Caki2 (cell line): ENCODE measurements around the gene RNU1-2. TPM values are rescaled to one million over a fixed set of nuclear protein-coding genes. Genes with fewer than 3 reads are reported as not detected.
"Not testable (repeated sequence)": the region's sequence is repeated elsewhere in the genome, so short reads cannot be mapped to it uniquely, and the experiment has no call there.

Experiments used
- DNase-seq: peaks from one replicate; pipeline ENCODE4 v3.0.0-alpha.2; 2015; ENCODE audit warnings: low read depth
- in situ Hi-C: cut with HindIII; loops from 2 replicates; pipeline ENCODE4 v1.10.0; 2016; ENCODE audit warnings: low sequenced_read_pairs, low pct_unique_long_range_greater_than_20kb, mixed read lengths
- total RNA-seq: library from RNA; depleted of rRNA; stranded (reverse); fragments of >200 nt; shearing (Covaris generic); gene quantifications from 2 replicates; pipeline ENCODE4 v1.2.3, GENCODE V29; 2014; ENCODE audit warnings: low replicate concordance

Gene RNU1-2
- total RNA-seq, 1 experiment from 2014 or later, result not detected

DNA sequence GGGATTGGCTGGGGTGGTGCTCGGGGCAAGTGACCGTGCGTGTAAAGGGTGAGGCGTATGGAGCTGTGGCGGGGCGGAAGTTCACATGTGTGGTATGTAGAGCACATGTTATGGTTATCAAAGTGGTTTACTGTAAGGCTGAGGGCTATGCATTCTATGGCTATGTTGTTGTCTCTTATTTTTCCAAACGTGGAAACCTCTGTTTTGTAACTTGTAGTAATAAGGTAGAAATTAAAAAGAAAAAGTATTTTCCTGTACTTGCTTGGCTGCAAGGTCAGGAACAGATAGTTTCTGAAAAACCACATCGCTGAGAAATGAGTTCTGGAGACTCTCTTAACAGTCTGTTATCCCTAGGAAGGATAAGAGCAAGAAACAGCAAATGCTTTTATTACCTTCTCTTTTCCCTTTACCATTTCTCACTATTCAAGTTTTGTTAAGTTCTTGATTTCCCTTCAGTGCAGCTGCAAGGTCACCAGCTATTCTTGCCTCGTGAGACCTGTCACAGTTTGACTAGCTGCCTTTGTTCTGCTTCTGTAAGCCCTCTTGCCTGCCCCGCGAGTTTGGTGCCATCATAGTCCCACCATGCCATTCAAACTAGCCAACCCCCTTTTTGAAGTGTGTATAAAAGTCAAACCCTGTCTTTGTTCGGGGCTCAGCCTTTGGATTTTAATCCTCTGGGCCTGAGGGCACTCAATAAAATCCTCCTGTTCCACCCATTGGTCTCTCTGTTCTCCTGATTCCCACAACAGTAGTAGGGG, 9.5 kb downstream of the RNU1-2 start:
- DNase-seq, result no peak
- in situ Hi-C loops, result no loop called here

DNA sequence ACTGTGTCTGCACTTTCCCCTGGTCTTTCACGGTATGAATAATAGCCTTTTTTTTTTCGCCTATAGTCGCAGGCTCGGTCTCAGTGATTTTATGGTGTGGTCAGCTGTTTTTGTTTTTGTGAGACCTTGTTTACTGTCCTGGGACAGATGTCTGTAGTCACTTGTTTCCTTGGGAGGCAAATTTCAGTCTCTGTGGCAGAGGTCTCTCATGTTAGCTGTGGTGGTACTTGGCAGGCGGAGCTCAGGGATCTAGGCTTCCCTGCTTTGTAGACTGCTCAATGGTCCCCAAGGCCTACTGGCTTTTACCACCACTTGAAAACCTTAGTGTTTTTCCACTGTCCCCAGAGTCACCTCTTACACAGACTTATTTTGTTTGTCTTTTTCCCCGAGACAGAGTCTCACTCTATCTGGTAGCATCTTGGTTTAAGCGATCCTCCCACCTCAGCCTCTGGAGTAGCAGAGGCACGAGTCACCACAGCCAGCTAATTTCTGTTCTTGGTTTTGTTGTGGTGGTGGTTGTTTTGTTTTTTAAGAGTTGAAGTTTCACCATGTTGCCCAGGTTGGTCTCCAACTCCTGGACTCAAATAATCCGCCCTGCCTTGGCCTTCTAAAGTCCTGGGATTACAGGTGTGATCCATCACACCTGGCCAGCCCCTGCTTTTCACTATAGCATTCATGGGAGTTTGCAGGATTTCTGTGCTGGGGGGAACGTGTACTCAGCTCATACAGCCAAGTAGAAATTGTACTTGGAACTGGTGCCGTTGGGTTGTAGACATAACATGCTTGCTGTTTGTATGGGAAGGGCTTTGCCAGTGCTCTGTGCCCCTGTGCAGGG, 10.3 kb downstream of the RNU1-2 start:
- DNase-seq, result no peak
- in situ Hi-C loops, result no loop called here

DNA sequence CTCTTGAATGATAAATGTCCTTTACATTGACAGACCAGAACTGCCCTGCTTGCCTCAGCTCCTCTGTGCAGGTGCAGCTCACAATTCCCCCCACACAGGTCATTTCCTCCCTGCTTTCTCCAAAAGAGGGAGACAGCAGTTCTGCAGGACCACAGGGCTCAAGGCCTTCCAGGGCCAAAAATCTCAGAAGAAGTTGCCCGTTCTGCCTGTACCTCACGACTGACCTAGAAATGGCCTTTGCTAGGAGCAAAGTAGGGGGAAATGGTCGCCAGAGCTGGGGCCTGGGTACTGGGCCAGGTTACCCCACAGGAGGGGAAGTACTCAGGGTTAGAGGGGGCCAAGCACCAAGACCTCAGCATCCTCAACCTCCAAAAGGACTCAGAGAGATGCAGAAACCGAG, 11.1 kb downstream of the RNU1-2 start:
- in situ Hi-C loops, result no loop called here
- DNase-seq, result no peak

DNA sequence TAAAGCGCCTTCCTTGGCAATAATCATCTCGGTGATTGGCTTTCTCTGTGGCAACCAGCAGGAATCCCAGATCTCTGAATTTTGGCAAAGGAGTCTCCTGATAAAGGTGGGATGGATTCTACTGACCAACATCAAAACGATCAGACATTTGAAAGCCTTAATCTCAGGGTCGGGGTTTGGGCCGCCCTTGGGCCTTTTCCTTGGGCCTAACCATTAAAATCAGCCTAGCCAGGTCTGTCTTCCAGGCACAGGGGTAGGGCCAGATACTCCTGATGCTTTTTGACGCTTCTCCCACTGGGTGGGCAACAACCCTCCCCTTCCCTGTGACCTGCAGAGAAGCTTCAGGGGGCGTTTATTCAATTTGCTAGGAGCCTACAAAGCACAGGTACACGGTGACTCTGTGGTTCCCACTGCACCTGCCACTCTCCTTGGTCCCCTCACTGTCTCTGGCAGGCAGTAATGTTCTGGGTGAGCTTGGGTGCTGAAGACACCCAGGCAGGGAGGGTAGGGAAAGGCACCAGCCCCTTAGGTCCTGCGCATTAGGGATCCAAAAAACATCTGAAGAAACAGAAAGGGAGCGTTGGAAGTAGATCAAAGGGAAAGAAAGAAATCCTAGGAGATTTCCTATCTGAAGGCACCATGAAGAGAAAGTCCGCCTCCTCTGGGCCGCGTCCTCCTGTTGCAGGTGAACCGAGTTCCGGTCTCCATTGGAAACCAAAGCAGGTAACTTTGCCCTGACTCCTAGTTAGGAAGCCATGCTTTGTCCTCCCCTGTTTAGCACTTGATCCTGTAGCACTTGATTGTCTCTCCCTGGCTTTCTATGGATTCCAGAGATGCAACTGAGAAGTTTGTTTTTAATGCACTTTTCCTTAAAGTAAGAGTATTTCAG, 12.3 kb downstream of the RNU1-2 start:
- in situ Hi-C loops, result no loop called here
- DNase-seq, result no peak

DNA sequence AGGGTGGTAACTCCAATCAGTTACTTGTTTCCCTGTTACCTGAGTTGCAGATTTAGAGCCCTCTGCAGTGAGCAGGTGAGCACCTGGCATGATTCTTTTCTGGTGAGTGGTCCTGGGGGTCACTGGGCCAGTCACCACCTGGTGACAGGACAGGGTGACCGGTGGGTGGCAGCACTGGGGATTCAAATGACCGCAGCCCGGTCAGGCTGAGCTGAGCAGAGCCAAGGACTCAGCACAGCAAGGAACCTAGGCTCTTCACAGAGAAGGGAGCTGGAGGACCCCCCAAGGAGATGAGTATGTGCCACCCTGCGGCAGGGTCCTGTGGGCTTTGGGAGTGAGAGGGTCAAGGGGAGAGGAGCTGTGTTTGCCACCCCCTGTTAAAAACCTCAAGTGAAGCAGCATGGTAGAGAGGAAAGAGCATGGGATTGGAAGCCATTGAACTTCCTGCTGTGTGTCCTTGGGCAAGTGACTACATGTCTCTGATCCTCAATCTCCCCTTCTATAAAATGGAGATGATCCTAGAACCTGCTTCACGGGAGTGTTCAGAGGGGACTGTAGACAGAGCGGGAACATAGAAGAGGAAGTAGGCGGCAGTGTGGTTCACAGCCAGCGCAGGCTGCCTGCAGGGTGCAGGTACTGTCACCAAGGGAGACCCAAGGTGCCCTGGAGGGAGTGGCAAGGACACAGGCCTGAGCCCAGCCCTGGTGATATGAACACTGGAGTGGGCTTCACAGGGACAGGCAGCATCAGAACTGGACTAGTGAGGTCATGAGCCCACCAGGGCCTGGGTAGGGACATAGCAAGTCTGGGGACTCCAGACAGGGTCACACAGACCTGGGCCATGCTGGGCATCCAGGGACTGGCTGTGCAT, 16.3 kb downstream of the RNU1-2 start:
- DNase-seq, in situ Hi-C loops: not testable (repeated sequence)

DNA sequence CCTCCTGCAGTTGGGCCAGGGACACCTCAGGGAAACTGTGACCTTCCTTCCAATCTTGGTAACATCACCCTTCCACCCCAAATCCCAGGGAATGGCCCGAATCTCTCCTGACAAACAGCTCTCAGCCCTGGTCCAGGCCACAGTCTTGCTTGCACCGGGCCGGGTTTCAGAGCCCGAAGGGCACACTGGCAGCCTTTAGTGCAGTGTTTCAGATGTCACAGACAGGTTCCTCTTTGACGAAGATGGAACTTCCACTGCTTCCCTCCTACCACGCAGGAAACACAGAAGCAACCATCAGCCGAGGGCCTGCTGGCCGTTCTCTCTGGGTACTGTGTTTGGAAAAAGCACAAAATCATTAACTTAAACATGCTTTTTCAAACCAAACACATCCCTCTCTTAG, 17.0 kb downstream of the RNU1-2 start:
- in situ Hi-C loops, DNase-seq: not testable (repeated sequence)

DNA sequence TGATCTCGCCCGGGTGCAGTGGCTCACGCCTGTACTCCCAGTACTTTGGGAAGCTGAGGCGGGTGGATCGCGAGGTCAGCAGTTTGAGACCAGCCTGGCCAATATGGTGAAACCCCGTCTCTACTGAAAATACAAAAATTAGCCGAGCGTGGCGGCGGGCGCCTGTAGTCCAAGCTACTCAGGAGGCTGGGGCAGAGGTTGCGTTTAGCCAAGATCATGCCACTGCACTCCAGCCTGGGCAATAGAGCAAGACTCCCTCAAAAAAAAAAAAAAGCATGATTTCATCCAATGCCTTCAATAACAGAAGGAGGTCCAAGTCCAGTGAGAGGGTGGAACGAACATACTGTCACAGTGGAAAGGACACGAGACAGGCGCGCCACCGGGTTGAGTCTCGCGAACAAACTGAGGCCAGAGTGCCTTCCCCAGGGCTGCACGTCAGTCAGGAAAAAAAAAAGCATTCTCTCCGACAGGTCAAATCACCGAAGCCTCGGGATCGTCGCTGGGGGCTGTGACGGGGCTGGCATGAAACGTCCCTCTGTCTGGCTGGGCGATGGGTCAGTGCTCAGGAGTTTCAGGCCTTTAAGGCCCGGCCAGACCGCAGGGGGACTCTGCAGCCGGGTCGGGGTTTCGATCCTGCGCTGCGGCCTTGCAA, 17.5 kb downstream of the RNU1-2 start:
- no peak for DNase-seq
- in situ Hi-C loops, result no loop called here

DNA sequence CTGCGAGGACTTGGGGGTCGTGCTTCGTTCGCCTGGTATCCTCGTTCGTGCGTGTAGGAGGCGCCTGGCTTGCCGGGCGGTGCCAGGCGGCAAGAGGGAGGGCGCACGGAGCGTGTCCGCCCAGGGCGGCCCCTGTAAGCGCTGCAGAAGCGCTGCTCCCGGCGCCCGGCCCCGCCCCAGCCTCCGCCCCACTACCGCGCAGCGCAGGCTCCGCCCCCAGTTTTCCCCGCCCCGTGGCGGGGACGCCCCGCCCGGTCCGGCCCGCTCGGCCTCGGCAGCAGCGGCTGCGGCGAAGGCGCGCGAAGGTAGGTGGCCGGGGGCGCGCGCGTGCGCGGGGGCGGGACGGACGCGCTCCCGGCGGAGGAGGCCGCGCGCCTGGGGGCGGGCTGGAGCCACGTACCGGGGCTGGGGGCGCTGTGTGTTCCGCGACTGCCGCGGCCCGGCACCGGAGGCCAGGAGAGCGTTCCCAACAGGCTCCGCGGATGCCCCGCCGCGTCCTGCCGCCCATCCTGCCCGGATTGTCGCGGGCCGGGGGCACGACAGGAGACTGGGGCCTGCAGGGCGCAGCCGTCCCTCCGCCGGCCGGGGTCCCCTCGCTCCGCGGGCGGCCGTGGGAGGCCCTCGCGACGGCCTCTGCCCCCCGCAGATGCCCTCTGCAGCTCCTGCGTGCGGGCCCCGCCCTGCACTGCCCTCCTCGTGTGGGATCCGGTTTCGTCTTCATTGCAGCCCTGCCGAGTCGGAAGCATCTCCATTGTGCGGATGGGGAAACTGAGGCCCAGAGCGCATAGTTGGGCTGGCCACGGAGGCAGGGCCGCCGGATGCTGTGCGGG, 18.3 kb downstream of the RNU1-2 start:
- in situ Hi-C loops, result no loop called here
- peak; percentile 82 for DNase-seq

DNA sequence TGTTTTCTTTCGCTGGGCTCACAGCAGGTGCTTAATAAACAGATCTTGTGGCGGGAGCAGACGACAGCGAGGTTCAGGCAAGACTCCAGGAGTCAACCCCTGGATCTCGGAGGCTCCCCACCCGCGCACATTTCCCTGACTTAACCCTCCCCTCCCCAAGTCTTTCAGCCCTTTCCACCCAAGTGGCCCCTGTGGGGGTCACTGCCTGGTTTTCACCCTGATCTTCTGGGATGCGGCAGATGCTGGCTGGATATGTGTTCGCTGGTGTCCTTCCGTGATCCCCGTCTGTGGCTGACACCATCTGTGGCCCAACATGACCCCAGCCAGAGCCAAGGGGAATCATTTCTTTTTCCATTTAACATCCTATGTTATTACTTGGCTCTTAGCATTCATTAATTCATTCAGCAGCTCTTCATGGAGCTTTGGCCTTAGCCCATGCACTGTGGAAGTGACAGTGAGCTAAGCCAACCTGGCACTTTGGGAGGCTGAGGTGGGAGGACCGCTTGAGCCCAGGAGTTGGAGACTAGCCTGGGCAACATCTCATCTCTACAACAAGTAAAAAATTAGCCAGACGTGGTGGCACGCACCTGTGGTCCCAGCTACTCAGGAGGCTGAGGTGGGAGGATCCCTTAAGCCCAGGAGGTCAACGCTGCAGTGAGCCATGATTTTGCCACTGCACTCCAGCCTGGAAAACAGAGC, 19.3 kb downstream of the RNU1-2 start:
- DNase-seq, in situ Hi-C loops: not testable (repeated sequence)

DNA sequence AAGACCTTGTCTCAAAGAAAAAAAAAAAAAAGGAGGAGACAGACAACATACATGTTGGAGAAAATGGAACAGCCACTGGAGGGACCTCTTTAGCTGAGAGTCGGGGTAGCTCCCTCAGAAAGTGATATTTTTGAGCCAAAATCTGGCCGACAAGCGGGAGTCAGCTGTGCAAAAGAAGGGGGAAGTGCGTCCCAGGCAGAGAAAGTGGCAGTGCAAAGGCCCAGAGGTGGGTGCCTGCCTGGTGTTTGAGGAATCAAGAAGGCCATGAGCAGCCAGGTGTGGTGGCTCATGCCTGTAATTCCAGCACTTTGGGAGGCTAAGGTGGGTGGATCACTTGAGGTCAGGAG, 19.8 kb downstream of the RNU1-2 start:
- DNase-seq, result no peak
- in situ Hi-C loops, result no loop called here

DNA sequence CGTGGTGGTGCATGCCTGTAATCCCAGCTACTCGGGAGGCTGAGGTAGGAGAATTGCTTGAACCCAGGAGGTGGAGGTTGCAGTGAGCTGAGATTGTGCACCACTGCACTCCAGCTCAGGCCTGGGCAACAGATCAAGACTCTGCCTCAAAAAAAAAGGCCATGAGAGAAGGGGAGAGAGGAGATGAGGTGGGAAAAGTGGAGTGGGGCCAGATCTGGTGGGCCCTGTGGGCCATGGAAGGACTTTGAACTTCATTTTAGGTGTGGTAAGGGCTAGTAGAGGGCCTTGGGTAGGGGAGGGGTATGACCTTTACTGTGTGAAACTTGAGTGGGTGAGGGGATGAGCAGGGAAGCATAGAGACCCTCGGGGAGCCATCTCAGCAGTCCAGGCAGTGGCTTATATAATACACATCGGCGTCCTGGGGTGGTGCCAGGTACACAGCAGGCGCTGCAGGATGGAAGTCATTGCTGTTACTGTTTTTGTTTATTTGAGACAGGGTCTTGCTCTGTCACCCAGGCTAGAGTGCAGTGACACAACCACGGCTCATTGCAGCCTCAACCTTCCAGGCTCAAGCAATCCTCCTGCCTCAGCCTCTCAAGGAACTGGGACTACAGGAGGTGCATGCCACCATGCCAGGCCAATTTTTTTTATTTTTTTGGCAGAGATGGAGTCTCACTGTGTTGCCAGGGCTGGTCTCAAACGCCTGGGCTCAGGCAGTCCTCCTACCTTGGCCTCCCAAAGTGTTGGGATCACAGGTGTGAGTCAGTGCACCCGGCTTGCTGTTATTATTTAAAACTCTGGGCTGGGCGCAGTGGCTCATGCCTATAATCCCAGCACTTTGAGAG, 20.5 kb downstream of the RNU1-2 start:
- DNase-seq, in situ Hi-C loops: not testable (repeated sequence)

DNA sequence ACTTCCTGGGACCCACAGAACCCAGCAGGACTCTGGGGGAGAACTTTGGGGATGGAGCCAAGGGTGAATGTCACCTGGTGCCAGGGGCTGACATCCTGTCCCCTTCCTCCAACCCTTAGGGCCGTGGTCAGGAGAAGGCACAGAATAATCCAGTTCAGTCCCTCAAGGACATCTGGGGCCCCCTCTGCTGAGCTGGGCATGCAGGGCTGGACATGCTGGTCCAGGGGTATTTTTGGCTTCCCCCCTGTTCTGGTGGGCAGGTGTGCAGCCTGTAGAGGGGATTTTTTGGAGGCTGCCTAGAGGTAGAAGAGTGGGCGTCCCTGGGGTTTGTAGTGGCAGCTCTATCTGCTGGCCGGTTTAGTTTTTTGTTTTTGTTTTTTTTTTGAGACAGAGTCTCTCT, 22.6 kb downstream of the RNU1-2 start:
- in situ Hi-C loops, result no loop called here
- DNase-seq, result no peak

DNA sequence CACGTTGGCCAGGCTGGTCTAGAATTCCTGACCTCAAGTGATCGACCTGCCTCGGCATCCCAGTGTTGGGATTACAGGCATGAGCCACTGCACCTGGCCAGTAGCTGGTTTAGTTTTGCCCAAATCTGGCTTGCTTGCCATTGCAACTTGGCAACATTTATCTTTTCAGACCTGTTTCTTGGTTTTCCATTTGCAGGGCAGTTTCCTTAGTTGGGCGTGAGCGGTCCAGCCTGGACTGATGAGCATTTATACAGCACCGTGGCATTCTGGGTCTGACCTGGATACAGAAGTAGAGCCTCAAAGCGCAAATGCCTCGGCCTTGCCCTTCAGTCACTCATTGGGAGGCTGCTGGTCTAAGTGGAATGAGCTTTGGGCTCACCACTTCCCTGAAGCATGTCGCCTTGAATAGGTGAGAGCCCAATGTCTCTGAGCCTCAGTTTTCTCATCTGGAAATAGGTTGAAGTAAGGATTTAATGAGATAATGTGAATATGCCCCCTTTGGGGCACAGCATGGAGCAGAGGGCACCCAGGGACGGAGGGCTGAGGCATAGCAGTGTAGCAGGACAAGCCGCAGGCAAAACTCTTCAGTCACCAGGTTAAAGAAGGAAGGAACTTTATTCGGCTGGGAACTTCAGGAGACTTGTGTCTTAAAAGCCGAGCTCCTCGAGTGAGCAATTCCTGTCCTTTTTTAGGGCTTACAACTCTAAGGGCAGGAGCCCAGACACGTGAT, 23.3 kb downstream of the RNU1-2 start:
- not testable (repeated sequence) for DNase-seq

DNA sequence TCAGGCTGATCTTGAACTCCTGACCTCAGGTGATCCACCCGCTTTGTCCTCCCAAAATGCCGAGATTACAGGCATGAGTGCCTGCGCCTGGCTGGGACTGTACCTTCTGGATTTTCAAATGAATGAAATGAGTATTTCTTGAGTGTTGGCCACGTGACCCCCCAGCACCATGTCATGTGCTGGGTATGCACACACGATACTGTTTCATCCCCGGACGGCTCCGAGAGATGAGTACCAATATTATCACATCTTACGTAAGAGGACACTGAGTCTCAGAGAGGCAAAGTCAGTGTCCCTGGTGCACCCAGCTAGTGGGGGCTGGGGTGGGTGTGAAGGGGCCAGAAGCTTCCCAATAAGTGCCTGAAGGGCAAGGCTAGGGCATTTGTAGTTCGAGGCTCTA, 25.2 kb downstream of the RNU1-2 start:
- in situ Hi-C loops, result no loop called here
- DNase-seq, result no peak

More for the DNA sequence above, 23.3 kb downstream of the RNU1-2 start:
- in situ Hi-C loops, result not testable (repeated sequence)
